GM20431 (cell line): ENCODE data around the gene NALF2.

ENCODE experiments used
- in situ Hi-C: fragments of 300-500 bp; cut with MseI, MboI; formaldehyde crosslinking; loops from one replicate; pipeline ENCODE4 v1.15.0; 2020; ENCODE audit warnings: low sequenced_read_pairs; ENCODE audit not compliant: unreplicated experiment

Gene NALF2

GRCh38 chrX:69523314-69523713 is 19.2 kb downstream of the NALF2 start:
- in situ Hi-C loops = no loop called here

GRCh38 chrX:69524781-69525363 is 20.7 kb downstream of the NALF2 start:
- in situ Hi-C loops = no loop called here

GRCh38 chrX:69530306-69530705 is 26.2 kb downstream of the NALF2 start:
- in situ Hi-C loops = no loop called here

GRCh38 chrX:69531031-69531755 is 27.1 kb downstream of the NALF2 start:
- in situ Hi-C loops = no loop called here

GRCh38 chrX:69535661-69536060 is 31.5 kb downstream of the NALF2 start:
- in situ Hi-C loops = no loop called here

GRCh38 chrX:69538321-69538876 is 34.3 kb downstream of the NALF2 start:
- in situ Hi-C loops = no loop called here

- in situ Hi-C loops = no loop called here
These were observed 35.3 kb downstream of the NALF2 start for GRCh38 chrX:69539437-69539836.

GRCh38 chrX:69541956-69542355 is 37.8 kb downstream of the NALF2 start:
- in situ Hi-C loops = no loop called here

GRCh38 chrX:69543572-69543971 is 39.4 kb downstream of the NALF2 start:
- in situ Hi-C loops = no loop called here

- in situ Hi-C loops = no loop called here
These were observed 42.3 kb downstream of the NALF2 start for GRCh38 chrX:69546417-69546816.

GRCh38 chrX:69546978-69547377 is 42.9 kb downstream of the NALF2 start:
- in situ Hi-C loops = no loop called here

- in situ Hi-C loops = no loop called here
These were observed 47.4 kb downstream of the NALF2 start for GRCh38 chrX:69551421-69552009.

GRCh38 chrX:69552512-69552911 is 48.4 kb downstream of the NALF2 start:
- in situ Hi-C loops = no loop called here
